H1 (cell line): ENCODE results near the gene SNX20.

Experiments
- ATF3 ChIP-seq: IDR thresholded peaks from 2 replicates; pipeline ENCODE4 v1.6.1; 2011; ENCODE audit warnings: low read depth, mild to moderate bottlenecking, low read length; ENCODE audit not compliant: insufficient read depth
- CTCF ChIP-seq, 3 experiments: IDR thresholded peaks; 1 replicate in 2 of 3; 2 replicates in 1 of 3; pipeline versions ENCODE4 v1.5.1 to v1.6.1; 2011; ENCODE audit warnings: low read length in 3 of 3, mild to moderate bottlenecking in 3 of 3, inconsistent platforms in 2 of 3, low read depth in 1 of 3, moderate library complexity in 1 of 3; ENCODE audit not compliant: insufficient read depth in 1 of 3; ENCODE audit errors: control extremely low read depth in 1 of 3
- EGR1 ChIP-seq: IDR thresholded peaks from 2 replicates; pipeline ENCODE4 v1.6.1; 2011; ENCODE audit warnings: low read depth, low read length, borderline replicate concordance
- EZH2 ChIP-seq: fragments of 200-600 bp; sonication (generic); IDR thresholded peaks from 2 replicates; pipeline ENCODE4 v1.7.1; 2012; ENCODE audit warnings: low read depth, mild to moderate bottlenecking, moderate library complexity, low read length, inconsistent platforms; ENCODE audit not compliant: severe bottlenecking
- FOSL1 ChIP-seq: IDR thresholded peaks from 2 replicates; pipeline ENCODE4 v1.6.1; 2011; ENCODE audit warnings: mild to moderate bottlenecking, low read depth, low read length, moderate library complexity; ENCODE audit not compliant: insufficient read depth
- GTF2F1 ChIP-seq: IDR thresholded peaks from 2 replicates; pipeline ENCODE4 v1.6.1; 2012; ENCODE audit warnings: low read depth, low read length, improper control_type of control experiment, borderline replicate concordance
- NRF1 ChIP-seq: IDR thresholded peaks from 2 replicates; pipeline ENCODE4 v1.6.1; 2011; ENCODE audit warnings: mild to moderate bottlenecking, low read depth, low read length, improper control_type of control experiment
- SIX5 ChIP-seq: IDR thresholded peaks from 2 replicates; pipeline ENCODE4 v1.6.1; 2011; ENCODE audit warnings: mild to moderate bottlenecking, low read depth, low read length
- USF2 ChIP-seq: IDR thresholded peaks from 2 replicates; pipeline ENCODE4 v1.6.1; 2011; ENCODE audit warnings: low read length, improper control_type of control experiment

GRCh38 chr16:50711040-50711439 is 29.9 kb upstream of the SNX20 start:
- no peak for TF ChIP-seq FOSL1
- no peak for TF ChIP-seq EGR1
- no peak for TF ChIP-seq CTCF (IDR thresholded peaks at IDR 0.05; ENCODE audit: control extremely low read depth in 1 of 3, insufficient read depth in 1 of 3, low read depth in 1 of 3, low read length in 3 of 3)
- TF ChIP-seq GTF2F1, result no peak
- no peak for TF ChIP-seq NRF1
- TF ChIP-seq EZH2, result no peak
- TF ChIP-seq USF2, result no peak
- TF ChIP-seq ATF3, result no peak
- no peak for TF ChIP-seq SIX5
